SK-N-SH (cell line): Measurements from ENCODE around the gene PIPOX.

Experiments used
- EZH2phosphoT487 ChIP-seq: fragments of 200-600 bp; sonication (generic); IDR thresholded peaks from 2 replicates; pipeline ENCODE4 v1.6.1; 2017; ENCODE audit warnings: low read depth, mixed run types, mild to moderate bottlenecking, antibody characterized with exemption, moderate library complexity, borderline replicate concordance
- MXI1 ChIP-seq: IDR thresholded peaks from 2 replicates; pipeline ENCODE4 v1.6.1; 2012; ENCODE audit warnings: mild to moderate bottlenecking, low read depth, low read length, improper control_type of control experiment
- NFIC ChIP-seq: IDR thresholded peaks from 2 replicates; pipeline ENCODE4 v1.4.0; 2012; ENCODE audit warnings: borderline replicate concordance
- RAD21 ChIP-seq: IDR thresholded peaks from 2 replicates; pipeline ENCODE4 v1.6.1; 2012; ENCODE audit warnings: mild to moderate bottlenecking, low read length
- YY1 ChIP-seq: IDR thresholded peaks from 2 replicates; pipeline ENCODE4 v1.4.0; 2012; ENCODE audit warnings: low read depth, mild to moderate bottlenecking
- TF ChIP-seq, protein P1 (sequence below): fragments of 200-600 bp; sonication (generic); IDR thresholded peaks from 2 replicates; pipeline ENCODE4 v1.6.1; 2017; ENCODE audit warnings: antibody characterized with exemption, mild to moderate bottlenecking, moderate library complexity

DNA sequence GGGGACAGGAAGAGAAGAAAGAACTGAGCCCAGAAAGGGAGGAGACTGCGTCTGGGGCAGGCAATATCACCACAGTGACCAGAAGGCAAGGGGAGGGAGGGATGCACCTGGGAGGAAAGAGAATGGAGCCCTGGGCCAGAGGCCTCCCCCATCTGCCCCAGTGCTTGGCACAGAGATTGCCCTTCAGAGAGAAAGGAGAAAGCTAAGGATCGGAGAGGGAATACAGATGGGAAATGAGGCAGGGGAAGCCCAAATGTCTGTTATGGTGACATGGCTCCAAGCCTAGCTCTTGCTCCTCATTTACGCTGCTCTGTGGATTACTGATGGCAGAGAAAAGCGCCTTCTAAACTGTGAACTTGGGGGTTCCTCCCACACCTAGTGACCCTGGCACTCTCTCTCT, 47.2 kb downstream of the PIPOX start:
- TF ChIP-seq, protein P1, sequence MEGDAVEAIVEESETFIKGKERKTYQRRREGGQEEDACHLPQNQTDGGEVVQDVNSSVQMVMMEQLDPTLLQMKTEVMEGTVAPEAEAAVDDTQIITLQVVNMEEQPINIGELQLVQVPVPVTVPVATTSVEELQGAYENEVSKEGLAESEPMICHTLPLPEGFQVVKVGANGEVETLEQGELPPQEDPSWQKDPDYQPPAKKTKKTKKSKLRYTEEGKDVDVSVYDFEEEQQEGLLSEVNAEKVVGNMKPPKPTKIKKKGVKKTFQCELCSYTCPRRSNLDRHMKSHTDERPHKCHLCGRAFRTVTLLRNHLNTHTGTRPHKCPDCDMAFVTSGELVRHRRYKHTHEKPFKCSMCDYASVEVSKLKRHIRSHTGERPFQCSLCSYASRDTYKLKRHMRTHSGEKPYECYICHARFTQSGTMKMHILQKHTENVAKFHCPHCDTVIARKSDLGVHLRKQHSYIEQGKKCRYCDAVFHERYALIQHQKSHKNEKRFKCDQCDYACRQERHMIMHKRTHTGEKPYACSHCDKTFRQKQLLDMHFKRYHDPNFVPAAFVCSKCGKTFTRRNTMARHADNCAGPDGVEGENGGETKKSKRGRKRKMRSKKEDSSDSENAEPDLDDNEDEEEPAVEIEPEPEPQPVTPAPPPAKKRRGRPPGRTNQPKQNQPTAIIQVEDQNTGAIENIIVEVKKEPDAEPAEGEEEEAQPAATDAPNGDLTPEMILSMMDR, result no peak
- TF ChIP-seq NFIC, result no peak
- no peak for TF ChIP-seq YY1
- no peak for TF ChIP-seq EZH2phosphoT487
- TF ChIP-seq MXI1, result no peak
- no peak for TF ChIP-seq RAD21
